ENCODE data around the gene SERTAD2. TPM values are rescaled to one million over a fixed set of nuclear protein-coding genes. Genes with fewer than 3 reads are reported as not detected.
A peak's percentile ranks its signal among the peaks of the same experiment; 100 is the strongest.

SERTAD2 gene
- total RNA-seq, 1 donor from 2014 or later = 19.1 TPM

GRCh38 chr2:64688909-64689308 is 35.2 kb upstream of the SERTAD2 start:
- Histone ChIP-seq H3K36me3 (no peaks in the 10 kb centered on the region), H3F3A (ENCODE audit: low read depth) (no peaks in the 10 kb centered on the region), H3K9ac (no peak overlapping the region), H3K4me1 (no peaks in the 10 kb centered on the region), H2AFZ (replicated peaks) (no peak overlapping the region), H4K20me1 (ENCODE audit: low read depth) (no peaks in the 10 kb centered on the region), H3K27me3 (no peaks in the 10 kb centered on the region), H3K4me2 (no peak overlapping the region), H3K79me2 (ENCODE audit: low read depth) (no peaks in the 10 kb centered on the region), H3K9me3 (ENCODE audit: low read depth) (no peaks in the 10 kb centered on the region), H3K27ac (no peak overlapping the region), H3K4me3 (no peak overlapping the region)
- TF ChIP-seq, protein P1, sequence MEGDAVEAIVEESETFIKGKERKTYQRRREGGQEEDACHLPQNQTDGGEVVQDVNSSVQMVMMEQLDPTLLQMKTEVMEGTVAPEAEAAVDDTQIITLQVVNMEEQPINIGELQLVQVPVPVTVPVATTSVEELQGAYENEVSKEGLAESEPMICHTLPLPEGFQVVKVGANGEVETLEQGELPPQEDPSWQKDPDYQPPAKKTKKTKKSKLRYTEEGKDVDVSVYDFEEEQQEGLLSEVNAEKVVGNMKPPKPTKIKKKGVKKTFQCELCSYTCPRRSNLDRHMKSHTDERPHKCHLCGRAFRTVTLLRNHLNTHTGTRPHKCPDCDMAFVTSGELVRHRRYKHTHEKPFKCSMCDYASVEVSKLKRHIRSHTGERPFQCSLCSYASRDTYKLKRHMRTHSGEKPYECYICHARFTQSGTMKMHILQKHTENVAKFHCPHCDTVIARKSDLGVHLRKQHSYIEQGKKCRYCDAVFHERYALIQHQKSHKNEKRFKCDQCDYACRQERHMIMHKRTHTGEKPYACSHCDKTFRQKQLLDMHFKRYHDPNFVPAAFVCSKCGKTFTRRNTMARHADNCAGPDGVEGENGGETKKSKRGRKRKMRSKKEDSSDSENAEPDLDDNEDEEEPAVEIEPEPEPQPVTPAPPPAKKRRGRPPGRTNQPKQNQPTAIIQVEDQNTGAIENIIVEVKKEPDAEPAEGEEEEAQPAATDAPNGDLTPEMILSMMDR (IDR thresholded peaks at IDR 0.05) = no peak
- TF ChIP-seq EZH2phosphoT487 (IDR thresholded peaks at IDR 0.05) (no peak), EZH2 (IDR thresholded peaks at IDR 0.05) (no peak)
- no peak for DNase-seq (ENCODE audit: low spot score)
- Mint-ChIP-seq H3K9me3 (peaks cover 8% of the 10 kb centered on the region), H3K4me1 (peaks cover 5% of the 10 kb centered on the region), H3K27ac (no peak overlapping the region), H3K4me3 (no peak overlapping the region), H3K36me3 (no peaks in the 10 kb centered on the region), H3K27me3 (ENCODE audit: insufficient read depth, low read depth) (no peaks in the 10 kb centered on the region)

DNA sequence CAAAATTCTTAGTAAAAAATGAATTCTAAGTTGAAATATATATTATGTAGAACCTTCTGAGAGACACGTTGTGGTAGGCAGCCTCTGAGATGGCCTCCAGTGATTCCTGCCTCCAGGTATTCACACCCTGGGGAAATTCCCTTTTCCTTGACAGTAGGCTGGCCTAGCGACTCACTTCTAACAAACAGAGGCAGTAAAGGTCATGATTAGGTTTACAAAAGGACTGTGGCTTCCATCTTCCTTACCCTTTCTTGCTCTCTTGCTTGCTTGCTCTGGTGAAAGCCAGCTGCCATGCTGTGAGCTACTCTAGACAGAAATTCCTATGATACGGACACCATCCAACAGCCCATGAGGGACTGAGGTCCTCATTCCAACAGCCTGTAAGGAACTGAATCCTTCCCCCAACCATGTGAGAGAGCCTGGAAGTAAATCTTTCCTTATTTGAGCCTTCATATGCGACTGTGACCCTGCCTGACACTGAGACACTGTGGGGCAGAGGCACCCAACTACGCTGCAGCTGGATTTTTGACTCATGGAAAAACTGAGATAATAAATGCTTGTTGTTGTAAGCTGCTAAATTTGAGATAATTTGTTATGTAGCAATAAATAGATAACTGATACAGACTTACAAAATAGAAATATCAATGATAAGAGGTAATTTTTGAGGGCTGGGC is 32.7 kb upstream of the SERTAD2 start:
- no peak overlapping the region for H3K27ac ChIP-seq
- H3K9me3 ChIP-seq (ENCODE audit: low read depth) = no peaks in the 10 kb centered on the region
- no peak overlapping the region for H3K4me2 ChIP-seq
- Mint-ChIP-seq H3K9me3 (no peaks in the 10 kb centered on the region), H3K27me3 (ENCODE audit: insufficient read depth, low read depth) (no peaks in the 10 kb centered on the region), H3K4me3 (no peak overlapping the region), H3K36me3 (no peaks in the 10 kb centered on the region), H3K4me1 (peaks cover 5% of the 10 kb centered on the region), H3K27ac (peak overlapping the region; percentile 68)
- H3K27me3 ChIP-seq = no peaks in the 10 kb centered on the region
- H4K20me1 ChIP-seq (ENCODE audit: low read depth) = no peaks in the 10 kb centered on the region
- no peaks in the 10 kb centered on the region for H3K79me2 ChIP-seq (ENCODE audit: low read depth)
- H3K4me1 ChIP-seq = no peaks in the 10 kb centered on the region
- H3K4me3 ChIP-seq = no peak overlapping the region
- no peak for DNase-seq (ENCODE audit: low spot score)
- H3F3A ChIP-seq (ENCODE audit: low read depth) = no peaks in the 10 kb centered on the region
- H3K36me3 ChIP-seq = no peaks in the 10 kb centered on the region
- H3K9ac ChIP-seq = no peak overlapping the region
- TF ChIP-seq EZH2phosphoT487 (IDR thresholded peaks at IDR 0.05) = no peak
- TF ChIP-seq, protein P1 (IDR thresholded peaks at IDR 0.05) = no peak
- no peak for TF ChIP-seq EZH2 (IDR thresholded peaks at IDR 0.05)
- peak overlapping the region; percentile 48 for H2AFZ ChIP-seq (replicated peaks)

DNA sequence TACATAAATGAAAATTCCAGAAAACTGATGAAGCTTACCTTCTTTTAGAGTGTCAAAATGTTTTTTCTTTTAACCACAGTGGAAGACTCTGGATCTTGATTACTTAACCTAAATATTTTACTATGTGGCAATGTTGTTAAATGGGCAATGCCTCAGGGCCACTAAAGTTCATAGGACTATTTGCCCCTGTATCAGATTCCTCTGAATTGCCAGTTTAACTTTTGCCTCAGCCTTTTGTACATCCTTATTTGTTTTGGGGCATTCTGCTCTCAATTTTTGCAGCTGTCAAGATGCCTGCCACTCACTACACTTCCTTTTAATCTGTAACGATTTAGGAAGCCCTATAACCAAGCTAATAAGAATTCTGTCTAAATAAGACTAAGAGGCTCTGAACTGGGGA is 31.7 kb upstream of the SERTAD2 start:
- Mint-ChIP-seq H3K27me3 (ENCODE audit: insufficient read depth, low read depth) (no peaks in the 10 kb centered on the region), H3K4me3 (no peak overlapping the region), H3K9me3 (no peaks in the 10 kb centered on the region), H3K4me1 (peaks cover 5% of the 10 kb centered on the region), H3K27ac (no peak overlapping the region), H3K36me3 (no peaks in the 10 kb centered on the region)
- no peak overlapping the region for H2AFZ ChIP-seq (replicated peaks)
- H3K27me3 ChIP-seq = no peaks in the 10 kb centered on the region
- H3K79me2 ChIP-seq (ENCODE audit: low read depth) = no peaks in the 10 kb centered on the region
- no peak overlapping the region for H3K27ac ChIP-seq
- no peaks in the 10 kb centered on the region for H3K36me3 ChIP-seq
- no peaks in the 10 kb centered on the region for H3K4me1 ChIP-seq
- H3K9ac ChIP-seq = no peak overlapping the region
- TF ChIP-seq EZH2phosphoT487 (IDR thresholded peaks at IDR 0.05) (no peak), EZH2 (IDR thresholded peaks at IDR 0.05) (no peak)
- TF ChIP-seq, protein P1 (IDR thresholded peaks at IDR 0.05) = no peak
- H3K4me3 ChIP-seq = no peak overlapping the region
- no peak overlapping the region for H3K4me2 ChIP-seq
- DNase-seq (ENCODE audit: low spot score) = no peak
- H3F3A ChIP-seq (ENCODE audit: low read depth) = no peaks in the 10 kb centered on the region
- H3K9me3 ChIP-seq (ENCODE audit: low read depth) = no peaks in the 10 kb centered on the region
- no peaks in the 10 kb centered on the region for H4K20me1 ChIP-seq (ENCODE audit: low read depth)

All from neural progenitor cell (in vitro differentiated cells).